Effector CD4-positive, alpha-beta T cell (primary cell): ENCODE results near the gene MYO18A.
"Not testable (repeated sequence)": the region's sequence is repeated elsewhere in the genome, so short reads cannot be mapped to it uniquely, and the experiment has no call there.

Experiments
- DNase-seq: peaks from one replicate; pipeline ENCODE4 v3.0.0-alpha.2; 2020

The MYO18A gene

GRCh38 chr17:29193146-29193545, 12.9 kb upstream of the MYO18A start:
- no peak for DNase-seq

- no peak for DNase-seq
These were observed 10.5 kb upstream of the MYO18A start for GRCh38 chr17:29190592-29191207.

- DNase-seq: no peak
These were observed 9.8 kb upstream of the MYO18A start for GRCh38 chr17:29190039-29190438.

DNA sequence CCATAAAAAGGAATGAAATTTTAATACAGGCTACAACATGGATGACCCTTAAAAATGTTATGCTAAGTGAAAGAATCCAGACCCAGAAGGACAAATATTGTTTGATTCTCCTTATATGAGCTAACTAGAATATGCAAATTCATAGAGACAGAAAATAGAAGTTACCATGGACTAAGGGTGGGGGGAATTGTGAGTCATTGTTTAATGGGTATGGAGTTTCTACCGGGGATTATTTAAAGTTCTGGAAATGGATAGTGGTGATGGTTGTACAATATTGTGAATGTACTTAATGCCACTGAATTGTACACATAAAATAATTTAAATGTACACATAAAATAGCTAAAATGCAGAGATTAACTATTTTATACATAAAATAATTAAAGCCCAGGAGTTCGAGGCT, 9.2 kb upstream of the MYO18A start:
- no peak for DNase-seq

- DNase-seq: no peak
These were observed 1.0 kb upstream of the MYO18A start for GRCh38 chr17:29181226-29181625.

GRCh38 chr17:29180788-29181160, 576 bp upstream of the MYO18A start:
- no peak for DNase-seq

DNA sequence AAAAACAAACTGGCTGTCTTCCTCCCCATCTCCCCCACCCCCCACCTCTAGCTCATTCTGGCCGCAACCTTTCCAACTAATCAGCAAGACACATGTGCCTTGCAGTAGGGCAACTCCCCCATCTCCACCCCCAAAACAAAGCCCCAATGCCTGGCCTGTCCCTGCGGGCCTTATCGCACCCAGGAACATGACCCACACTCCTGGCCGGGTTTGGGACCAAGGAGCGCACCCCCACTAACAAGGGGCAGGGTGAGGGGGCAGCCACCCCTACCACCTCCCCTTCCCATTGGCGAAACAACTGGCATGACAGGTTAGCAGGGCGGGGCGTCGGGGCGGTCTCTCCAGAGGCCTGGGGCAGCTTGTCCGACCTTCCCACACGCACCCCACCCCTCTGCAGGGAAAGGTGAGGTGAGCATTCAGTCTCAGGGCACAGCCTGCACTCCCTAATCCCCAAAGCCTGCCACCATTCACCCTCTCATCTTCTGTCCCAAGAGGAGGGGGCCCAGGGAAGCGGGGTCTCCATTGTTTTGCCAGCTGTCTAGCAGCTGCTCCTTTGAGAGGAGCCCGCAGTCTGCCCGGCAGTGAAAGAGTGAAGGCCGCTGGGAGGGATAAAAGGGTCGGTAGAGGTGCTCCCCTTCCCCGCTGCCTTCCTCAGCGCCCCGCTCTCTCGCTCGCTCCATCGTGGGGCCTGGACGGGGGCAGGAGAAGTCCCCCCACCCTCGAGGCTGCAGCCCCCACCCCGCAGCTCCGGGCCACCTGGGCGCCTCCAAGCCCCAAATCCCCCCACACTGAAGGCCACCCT, 765 bp downstream of the MYO18A start:
- no peak for DNase-seq

- DNase-seq: no peak
These were observed 1.4 kb downstream of the MYO18A start for GRCh38 chr17:29178750-29179231.

DNA sequence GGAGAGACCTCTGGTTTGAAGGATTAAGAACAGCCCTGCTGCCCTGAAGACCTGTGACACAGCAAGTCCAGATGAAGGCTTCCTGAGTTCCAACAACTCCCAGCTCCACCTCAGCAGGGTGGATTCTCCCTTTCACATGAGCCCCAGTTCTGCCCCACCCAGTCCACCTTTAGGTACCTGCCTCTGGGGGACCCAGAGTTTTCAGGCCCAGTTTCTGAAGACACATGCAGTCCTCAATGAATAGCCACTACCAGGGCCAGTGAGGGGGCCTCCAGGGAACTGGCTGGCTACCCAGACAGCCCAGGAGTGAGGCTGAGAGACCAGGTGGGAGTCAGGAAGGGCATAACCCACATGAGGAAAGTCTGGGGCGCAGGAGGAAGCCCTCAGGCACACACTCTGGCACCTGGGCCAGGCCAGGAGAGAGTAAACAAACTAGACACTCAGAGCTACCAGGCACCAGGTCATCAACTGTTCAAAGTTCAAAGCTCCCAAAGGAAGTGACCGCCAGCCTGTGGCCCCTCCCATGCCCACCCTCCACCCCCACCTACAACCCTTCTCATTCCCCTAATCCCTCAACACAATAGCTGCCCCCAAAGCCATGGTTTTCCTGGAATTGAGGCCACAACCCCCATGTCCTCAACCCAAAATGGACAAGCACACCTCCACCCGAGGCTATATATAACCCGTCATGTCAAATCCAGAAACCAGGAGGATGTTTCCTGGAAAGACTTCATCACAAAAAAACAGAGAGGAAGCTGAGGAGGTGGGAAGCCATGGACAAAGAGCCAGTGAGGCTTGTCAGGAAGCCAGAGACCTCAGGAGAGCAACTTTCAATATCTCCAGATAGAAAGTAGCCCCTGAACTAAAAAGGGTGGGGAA, 2.1 kb downstream of the MYO18A start:
- DNase-seq: no peak

GRCh38 chr17:29177541-29177870, 2.7 kb downstream of the MYO18A start:
- no peak for DNase-seq

- peak; percentile 50 for DNase-seq
These were observed 3.4 kb downstream of the MYO18A start for GRCh38 chr17:29176558-29177351.

- DNase-seq: no peak
These were observed 4.8 kb downstream of the MYO18A start for GRCh38 chr17:29175349-29175748.

DNA sequence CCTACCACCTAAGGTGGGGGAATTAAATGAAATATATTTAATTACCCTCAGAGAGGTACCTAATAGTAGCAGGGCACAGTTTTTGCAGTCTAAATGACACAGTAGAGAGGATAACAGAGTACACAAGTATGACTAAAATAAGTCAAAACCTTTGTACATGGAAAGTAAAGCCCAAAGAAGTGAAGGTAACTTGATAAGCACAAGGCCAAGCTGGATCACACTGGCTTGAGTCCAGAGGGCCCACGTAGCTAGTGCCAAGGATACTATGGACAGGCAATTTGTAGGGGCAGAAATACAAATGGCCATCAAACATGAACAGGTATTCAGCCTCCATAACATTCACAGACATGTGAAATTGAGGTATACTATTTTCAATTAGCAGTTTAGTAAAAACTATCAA, 7.6 kb downstream of the MYO18A start:
- no peak for DNase-seq

GRCh38 chr17:29170682-29171081, 9.5 kb downstream of the MYO18A start:
- DNase-seq: no peak

GRCh38 chr17:29169806-29170591, 10.2 kb downstream of the MYO18A start:
- no peak for DNase-seq

DNA sequence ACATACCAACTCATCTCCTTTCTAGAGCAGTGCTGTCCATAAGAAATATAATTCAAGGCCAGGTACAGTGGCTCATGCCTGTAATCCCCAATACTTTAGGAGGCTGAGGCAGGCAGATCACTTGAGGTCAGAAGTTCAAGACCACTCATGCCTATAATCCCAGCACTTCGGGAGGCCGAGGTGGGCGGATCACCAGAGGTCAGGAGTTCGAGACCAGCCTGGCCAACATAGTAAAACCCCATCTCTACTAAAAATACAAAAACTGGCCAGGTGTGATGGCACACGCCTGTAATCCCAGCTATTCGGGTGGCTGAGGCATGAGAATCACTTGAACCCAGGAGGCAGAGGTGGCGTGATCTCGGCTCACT, 11.5 kb downstream of the MYO18A start:
- DNase-seq: not testable (repeated sequence)

GRCh38 chr17:29168079-29168758, 12.0 kb downstream of the MYO18A start:
- DNase-seq: no peak

- no peak for DNase-seq
These were observed 12.7 kb downstream of the MYO18A start for GRCh38 chr17:29167393-29168078.

- no peak for DNase-seq
These were observed 13.7 kb downstream of the MYO18A start for GRCh38 chr17:29166507-29166887.

DNA sequence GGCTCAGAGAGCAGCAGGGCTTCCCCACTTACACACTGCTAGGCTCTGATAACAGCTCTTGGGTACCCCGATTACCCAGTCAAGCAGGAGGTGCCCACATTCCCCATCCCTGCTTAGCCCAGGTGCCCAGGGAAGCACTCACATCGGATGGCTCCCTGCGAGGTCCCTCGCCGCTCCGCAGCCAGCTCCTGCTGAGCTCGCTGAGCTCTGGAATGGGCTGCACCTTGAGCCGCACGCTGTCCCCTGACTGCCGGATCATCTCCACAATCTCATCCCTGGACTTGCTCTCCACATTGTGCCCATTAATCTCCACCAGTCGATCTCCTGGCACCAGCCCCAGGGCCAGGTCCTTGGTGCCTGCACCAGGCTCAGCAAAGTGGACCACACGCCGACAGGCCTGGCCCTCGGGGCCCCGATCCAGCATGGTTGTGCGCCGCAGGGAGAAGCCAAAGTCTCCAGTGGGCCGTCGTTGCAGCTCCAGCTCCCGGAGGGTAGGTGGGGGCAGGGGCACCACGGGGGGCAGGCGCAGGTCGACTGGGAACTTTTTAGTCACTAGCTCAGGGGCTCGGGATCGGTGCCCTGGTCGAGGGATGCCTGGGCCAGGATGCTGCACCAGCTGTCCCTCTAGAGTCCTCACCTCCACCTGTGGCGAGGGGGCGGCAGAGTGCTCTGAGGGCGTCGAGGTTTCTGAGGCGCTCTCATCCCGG, 14.2 kb downstream of the MYO18A start:
- DNase-seq: no peak
